GM06990 (cell line): ENCODE measurements around the gene TANC1.

ENCODE experiments used
- DNase-seq: peaks from one replicate; pipeline ENCODE4 v3.0.0-alpha.2; 2011; ENCODE audit not compliant: insufficient read length; ENCODE audit errors: extremely low read depth
- H3K27me3 ChIP-seq: replicated peaks from 2 replicates; pipeline ENCODE4 v1.6.0; 2011; ENCODE audit warnings: low read length; ENCODE audit not compliant: control insufficient read depth, insufficient read depth
- H3K36me3 ChIP-seq: 2 replicates; pipeline ENCODE4 v1.5.1; 2011; ENCODE audit warnings: low read length; ENCODE audit not compliant: control insufficient read depth, insufficient read depth
- H3K4me3 ChIP-seq: replicated peaks from 2 replicates; pipeline ENCODE4 v1.5.1; 2011; ENCODE audit warnings: low read depth, mild to moderate bottlenecking, control low read depth, low read length
- TF ChIP-seq, protein P1 (sequence below): IDR thresholded peaks from 2 replicates; pipeline ENCODE4 v1.5.1; 2011; ENCODE audit warnings: low read length, control low read depth, mild to moderate bottlenecking, inconsistent platforms; ENCODE audit not compliant: insufficient read depth, poor library complexity, severe bottlenecking

Gene TANC1

DNA sequence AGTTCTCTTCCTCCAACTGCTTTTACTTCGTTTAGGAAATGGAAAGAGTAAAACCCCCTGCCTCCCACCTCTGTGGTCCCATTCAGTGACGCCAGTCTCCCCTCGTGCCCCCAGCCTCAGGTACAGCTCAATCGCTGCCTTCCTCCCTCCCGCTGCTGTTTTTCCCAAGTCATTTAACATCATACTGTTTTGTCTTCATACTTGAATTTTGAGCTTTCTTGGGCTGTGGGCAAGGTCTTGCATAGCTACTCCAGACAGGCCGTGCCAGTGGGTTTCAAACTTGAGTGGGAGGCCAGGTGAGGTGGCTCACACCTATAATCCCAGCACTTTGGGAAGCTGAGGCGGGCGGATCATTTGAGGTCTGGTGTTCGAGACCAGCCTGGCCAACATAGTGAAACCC, 155.3 kb downstream of the TANC1 start:
- Histone ChIP-seq H3K27me3 (no peaks in the 10 kb centered on the region), H3K36me3 (no peaks in the 10 kb centered on the region), H3K4me3 (no peak overlapping the region)
- TF ChIP-seq, protein P1, sequence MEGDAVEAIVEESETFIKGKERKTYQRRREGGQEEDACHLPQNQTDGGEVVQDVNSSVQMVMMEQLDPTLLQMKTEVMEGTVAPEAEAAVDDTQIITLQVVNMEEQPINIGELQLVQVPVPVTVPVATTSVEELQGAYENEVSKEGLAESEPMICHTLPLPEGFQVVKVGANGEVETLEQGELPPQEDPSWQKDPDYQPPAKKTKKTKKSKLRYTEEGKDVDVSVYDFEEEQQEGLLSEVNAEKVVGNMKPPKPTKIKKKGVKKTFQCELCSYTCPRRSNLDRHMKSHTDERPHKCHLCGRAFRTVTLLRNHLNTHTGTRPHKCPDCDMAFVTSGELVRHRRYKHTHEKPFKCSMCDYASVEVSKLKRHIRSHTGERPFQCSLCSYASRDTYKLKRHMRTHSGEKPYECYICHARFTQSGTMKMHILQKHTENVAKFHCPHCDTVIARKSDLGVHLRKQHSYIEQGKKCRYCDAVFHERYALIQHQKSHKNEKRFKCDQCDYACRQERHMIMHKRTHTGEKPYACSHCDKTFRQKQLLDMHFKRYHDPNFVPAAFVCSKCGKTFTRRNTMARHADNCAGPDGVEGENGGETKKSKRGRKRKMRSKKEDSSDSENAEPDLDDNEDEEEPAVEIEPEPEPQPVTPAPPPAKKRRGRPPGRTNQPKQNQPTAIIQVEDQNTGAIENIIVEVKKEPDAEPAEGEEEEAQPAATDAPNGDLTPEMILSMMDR: no peak
- DNase-seq: no peak

DNA sequence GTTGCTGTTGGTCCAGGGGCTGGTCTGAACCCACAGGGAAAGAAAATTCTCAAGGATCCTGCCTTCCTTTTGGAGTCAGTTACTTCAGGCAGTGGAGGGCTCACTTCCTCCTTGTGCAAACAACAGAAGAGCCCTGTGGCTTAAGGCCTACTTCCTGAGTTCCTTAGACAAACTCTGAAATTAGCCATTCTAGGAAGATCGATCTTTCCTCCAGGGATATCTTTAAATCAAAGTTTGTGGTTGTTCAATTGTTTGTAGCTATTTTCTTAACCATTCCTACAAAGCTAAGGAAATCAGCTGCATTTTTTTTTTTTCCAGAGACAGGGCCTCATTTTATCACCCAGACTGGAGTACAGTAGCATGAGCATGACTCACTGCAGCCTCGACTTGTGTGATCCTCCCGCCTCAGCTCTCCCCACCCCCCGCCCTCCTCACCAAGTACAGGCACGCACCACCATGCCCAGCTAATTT, 156.0 kb downstream of the TANC1 start:
- TF ChIP-seq, protein P1: no peak
- Histone ChIP-seq H3K36me3 (no peaks in the 10 kb centered on the region), H3K4me3 (no peak overlapping the region), H3K27me3 (no peaks in the 10 kb centered on the region)
- no peak for DNase-seq

DNA sequence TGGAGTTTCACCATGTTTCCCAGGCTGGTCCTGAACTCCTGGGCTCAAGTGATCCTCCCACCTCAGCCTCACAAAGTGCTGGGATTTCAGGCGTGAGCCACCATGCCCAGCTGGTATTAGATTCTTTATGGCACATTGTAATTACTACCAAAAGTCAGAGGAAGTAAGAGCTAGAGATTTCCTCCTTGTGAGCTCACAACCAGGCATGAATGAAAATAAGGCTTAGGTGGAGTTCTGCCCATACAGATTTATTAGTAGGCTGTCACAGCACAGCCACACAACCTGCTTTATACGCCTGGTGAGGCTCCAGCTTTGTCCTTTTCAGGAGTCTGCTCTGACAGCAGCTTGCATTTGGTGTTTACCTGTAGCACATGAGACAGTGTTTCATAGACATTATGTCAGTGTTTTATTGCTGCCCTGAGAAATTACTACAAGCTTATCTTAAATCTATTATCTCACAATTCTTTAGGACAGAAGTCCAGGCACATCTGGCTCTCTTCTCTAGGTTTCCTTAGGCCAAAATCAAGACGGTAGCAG, 156.6 kb downstream of the TANC1 start:
- DNase-seq: no peak

DNA sequence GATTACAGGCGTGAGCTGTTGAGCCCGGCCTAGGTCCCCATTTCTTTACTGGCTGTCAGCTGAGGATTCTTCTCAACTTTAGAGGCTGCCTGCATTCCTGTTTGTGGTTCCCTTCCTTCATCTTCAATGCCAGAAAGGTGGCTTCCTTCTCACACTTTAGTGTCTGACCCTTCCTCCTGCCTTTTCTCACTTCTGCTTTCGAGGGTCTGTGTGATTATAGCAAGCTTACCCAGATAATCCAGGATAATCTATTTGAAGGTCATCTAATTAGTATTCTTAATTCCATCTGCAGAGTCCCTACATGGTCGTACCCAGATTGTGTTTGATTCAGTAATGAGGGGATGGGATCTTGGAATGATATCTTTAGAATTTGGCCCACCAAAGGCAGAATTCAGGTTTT, 157.4 kb downstream of the TANC1 start:
- no peak for DNase-seq
- H3K4me3 ChIP-seq: no peak overlapping the region
- H3K36me3 ChIP-seq: no peaks in the 10 kb centered on the region
- TF ChIP-seq, protein P1: no peak
- no peaks in the 10 kb centered on the region for H3K27me3 ChIP-seq

More for the DNA sequence above, 156.6 kb downstream of the TANC1 start:
- no peaks in the 10 kb centered on the region for H3K36me3 ChIP-seq
- H3K27me3 ChIP-seq: no peaks in the 10 kb centered on the region
- TF ChIP-seq, protein P1: no peak
- no peak overlapping the region for H3K4me3 ChIP-seq

DNA sequence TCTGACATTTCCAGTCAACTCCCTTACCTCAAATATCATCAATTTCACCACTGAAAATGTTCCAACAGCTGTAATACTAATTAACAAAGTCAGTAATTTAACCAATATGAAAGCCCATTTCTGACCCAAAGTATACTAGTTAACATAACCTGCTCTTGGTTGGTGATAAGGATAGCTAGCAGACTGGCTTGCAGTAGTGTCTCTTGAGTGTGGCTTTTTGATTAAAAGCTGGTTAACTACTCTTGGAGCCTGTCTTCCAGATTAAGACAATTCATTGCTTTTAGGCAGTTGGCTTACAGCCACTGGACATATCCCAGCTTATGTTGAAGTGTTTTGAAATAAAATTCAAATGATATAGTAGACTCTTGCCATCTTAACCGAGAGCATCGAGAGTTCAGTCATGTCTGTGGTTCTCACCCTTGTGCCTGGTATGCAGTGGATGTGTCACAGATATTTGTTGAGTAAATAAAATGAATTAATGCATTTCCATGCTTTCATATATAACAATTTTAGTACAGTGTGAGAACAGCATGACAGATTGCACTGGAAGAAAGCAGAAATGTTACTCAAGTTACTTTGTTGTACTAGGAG, 158.1 kb downstream of the TANC1 start:
- TF ChIP-seq, protein P1: no peak
- Histone ChIP-seq H3K27me3 (no peaks in the 10 kb centered on the region), H3K4me3 (no peak overlapping the region), H3K36me3 (no peaks in the 10 kb centered on the region)
- DNase-seq: no peak

DNA sequence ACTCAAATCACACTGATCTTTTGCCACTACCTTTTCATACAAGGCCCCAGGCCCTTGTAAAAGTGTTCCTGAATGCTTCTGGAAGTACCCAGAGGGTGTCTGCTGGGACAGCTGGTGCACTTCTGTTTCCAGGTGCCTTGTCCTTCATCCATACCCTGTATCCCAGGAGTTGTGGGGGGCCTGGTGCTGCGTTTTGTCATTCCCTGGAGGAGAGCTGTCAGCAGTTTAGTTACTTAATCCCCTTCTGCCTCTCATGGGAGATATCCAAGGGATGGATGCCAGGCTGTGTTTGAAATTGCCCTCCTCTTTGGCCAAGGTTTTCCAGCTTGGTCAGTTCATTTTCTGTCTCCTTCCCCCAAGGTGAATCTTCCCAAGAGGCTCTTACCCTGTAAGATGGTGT, 159.8 kb downstream of the TANC1 start:
- no peaks in the 10 kb centered on the region for H3K27me3 ChIP-seq
- no peaks in the 10 kb centered on the region for H3K36me3 ChIP-seq
- no peak overlapping the region for H3K4me3 ChIP-seq
- no peak for DNase-seq
- TF ChIP-seq, protein P1: no peak
